Effector memory CD4-positive, alpha-beta T cell (primary cell): ENCODE results near the gene HIBCH.

Experiments used
- DNase-seq, 3 donors: peaks; one replicate each; pipeline ENCODE4 v3.0.0-alpha.2; 2020
- H3K27ac ChIP-seq: 2 replicates; pipeline ENCODE4 v1.7.0; 2013; ENCODE audit warnings: mild to moderate bottlenecking, low read length, moderate library complexity; ENCODE audit not compliant: insufficient read depth, poor library complexity, severe bottlenecking
- H3K27me3 ChIP-seq: replicated peaks from 2 replicates; pipeline ENCODE4 v1.7.0; 2013; ENCODE audit warnings: mild to moderate bottlenecking, low read length; ENCODE audit not compliant: insufficient read depth, control insufficient read depth, poor library complexity, severe bottlenecking
- H3K36me3 ChIP-seq: 2 replicates; pipeline ENCODE4 v1.7.0; 2013; ENCODE audit warnings: mild to moderate bottlenecking, low read length, moderate library complexity; ENCODE audit not compliant: control insufficient read depth, insufficient read depth
- H3K4me1 ChIP-seq: 2 replicates; pipeline ENCODE4 v1.7.0; 2013; ENCODE audit warnings: low read length, mild to moderate bottlenecking; ENCODE audit not compliant: control insufficient read depth, insufficient read depth, poor library complexity, severe bottlenecking
- H3K4me3 ChIP-seq: 2 replicates; pipeline ENCODE4 v1.7.0; 2013; ENCODE audit warnings: low read length, low read depth, mild to moderate bottlenecking; ENCODE audit not compliant: insufficient read depth, poor library complexity, severe bottlenecking
- H3K9me3 ChIP-seq: 2 replicates; pipeline ENCODE4 v1.7.0; 2013; ENCODE audit warnings: mild to moderate bottlenecking, low read length, moderate library complexity; ENCODE audit not compliant: control insufficient read depth

Gene HIBCH

GRCh38 chr2:190217616-190218015 lies 102.0 kb downstream of the HIBCH start:
- no peak overlapping the region for H3K27ac ChIP-seq
- no peak for DNase-seq
- H3K36me3 ChIP-seq = peaks cover 9% of the 10 kb centered on the region
- no peak overlapping the region for H3K4me3 ChIP-seq
- H3K4me1 ChIP-seq = no peaks in the 10 kb centered on the region
- no peaks in the 10 kb centered on the region for H3K9me3 ChIP-seq
- no peaks in the 10 kb centered on the region for H3K27me3 ChIP-seq

DNA sequence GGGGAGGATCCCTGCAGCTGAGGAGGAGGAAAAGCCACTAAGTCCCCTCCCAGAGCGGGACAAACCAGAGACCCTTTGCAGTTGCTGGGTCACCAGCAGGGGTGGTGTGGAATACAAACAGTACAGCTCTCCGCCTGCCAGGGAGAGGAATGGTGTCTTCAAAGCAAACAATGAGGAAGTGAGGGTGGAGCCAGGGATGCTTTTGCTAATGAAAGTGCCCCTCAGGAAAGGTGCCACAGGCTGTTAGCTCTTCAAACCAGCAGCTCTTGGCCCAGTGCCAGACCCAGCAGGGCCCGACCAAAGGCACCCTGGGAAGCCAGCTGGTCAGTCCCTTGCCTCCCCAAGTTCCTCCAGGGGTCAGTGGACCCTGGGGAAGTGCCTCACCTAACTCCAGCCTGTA lies 102.8 kb downstream of the HIBCH start:
- H3K4me3 ChIP-seq = no peak overlapping the region
- H3K36me3 ChIP-seq = peaks cover 9% of the 10 kb centered on the region
- DNase-seq = no peak
- H3K27ac ChIP-seq = no peak overlapping the region
- H3K4me1 ChIP-seq = no peaks in the 10 kb centered on the region
- no peaks in the 10 kb centered on the region for H3K9me3 ChIP-seq
- no peaks in the 10 kb centered on the region for H3K27me3 ChIP-seq

DNA sequence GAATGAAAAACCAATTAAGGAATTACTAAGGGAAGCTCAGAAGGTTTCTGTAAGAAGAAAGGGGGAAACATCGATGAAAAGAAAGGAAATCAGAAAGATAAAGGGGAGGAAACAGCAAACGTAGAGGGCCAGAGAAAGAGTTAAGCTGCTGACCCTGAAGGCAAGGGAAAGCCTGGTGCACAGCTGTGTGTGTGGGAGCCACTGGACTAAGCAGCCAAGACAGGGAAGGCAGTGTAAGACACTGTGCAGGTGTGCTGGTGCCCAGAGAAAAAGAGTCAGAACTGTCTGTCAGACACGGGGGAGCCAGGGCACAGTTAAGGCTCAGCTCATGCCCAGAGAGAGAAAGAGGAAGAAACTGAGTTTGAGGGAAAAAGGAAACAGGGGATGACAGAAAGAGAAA lies 104.0 kb downstream of the HIBCH start:
- H3K9me3 ChIP-seq = no peaks in the 10 kb centered on the region
- no peak for DNase-seq
- H3K27me3 ChIP-seq = no peaks in the 10 kb centered on the region
- peaks cover 9% of the 10 kb centered on the region for H3K36me3 ChIP-seq
- no peak overlapping the region for H3K4me3 ChIP-seq
- no peaks in the 10 kb centered on the region for H3K4me1 ChIP-seq
- H3K27ac ChIP-seq = no peak overlapping the region

GRCh38 chr2:190214426-190215194 lies 105.0 kb downstream of the HIBCH start:
- Histone ChIP-seq H3K4me1 (no peaks in the 10 kb centered on the region), H3K4me3 (no peak overlapping the region), H3K9me3 (no peaks in the 10 kb centered on the region), H3K27ac (no peak overlapping the region), H3K27me3 (no peaks in the 10 kb centered on the region), H3K36me3 (peaks cover 6% of the 10 kb centered on the region)
- DNase-seq = no peak

DNA sequence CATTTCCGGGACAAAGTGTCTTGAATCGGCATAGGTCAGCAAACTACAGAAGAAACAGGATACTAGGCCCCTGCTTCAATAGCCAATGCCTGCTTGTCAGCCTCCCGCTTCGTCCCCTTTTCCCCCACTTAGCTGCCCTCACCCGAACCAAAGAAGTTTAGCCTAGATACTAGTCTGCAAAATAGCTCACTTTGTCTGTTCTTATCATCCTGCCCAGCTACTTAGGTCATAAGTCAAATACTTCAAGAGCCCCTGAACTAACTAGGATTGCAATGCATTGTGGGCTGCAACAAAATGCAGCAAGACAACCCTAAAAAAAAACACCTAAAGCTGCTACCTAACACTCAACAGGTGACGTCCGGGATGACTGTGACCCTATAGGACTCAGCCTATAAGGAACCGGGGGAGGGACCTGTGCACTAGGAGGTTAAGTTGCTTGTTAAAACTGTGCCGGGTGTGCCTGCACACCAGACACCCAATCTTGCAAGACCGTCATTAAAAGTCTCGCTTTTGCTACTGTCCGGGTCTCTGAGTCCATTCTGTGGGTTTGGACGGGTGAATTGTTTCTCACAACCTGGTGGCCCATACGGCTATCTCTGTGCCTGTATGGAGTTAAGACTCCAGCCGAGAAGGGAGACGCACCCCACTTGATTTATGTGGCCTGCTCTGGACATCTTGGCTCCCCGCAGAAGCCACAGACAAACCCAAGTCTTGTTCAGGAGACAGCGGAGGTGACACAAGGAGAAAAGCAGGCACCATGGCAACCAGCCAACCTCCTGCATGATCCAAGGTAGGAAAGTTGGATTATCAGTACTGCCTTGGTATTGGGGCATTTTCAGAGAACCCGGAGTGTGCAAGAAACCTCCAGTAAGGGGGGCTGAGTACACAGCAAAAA lies 105.9 kb downstream of the HIBCH start:
- no peak for DNase-seq
- Histone ChIP-seq H3K27ac (no peak overlapping the region), H3K36me3 (peaks cover 4% of the 10 kb centered on the region)

DNA sequence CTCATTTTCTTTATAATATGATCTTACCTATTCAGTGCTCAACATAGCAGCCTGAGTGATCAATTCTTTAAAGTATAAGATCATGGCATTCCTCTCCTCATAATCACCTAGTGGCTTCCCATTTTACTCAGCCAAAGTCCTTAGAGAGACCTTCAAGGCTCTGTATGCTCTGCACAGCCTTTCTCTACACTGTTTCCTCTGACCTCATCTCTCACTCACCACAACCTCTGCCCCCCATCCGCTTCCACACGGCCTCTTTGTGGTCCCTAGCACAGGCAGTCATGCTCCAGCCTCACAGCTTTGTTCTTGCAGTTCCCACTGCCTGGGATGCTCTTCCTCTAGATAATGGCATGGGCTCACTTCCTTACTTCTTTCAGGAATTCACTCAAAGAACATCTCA lies 109.2 kb downstream of the HIBCH start:
- no peaks in the 10 kb centered on the region for H3K9me3 ChIP-seq
- no peaks in the 10 kb centered on the region for H3K4me1 ChIP-seq
- no peak for DNase-seq
- no peaks in the 10 kb centered on the region for H3K27me3 ChIP-seq
- no peak overlapping the region for H3K4me3 ChIP-seq
- no peak overlapping the region for H3K27ac ChIP-seq
- peaks cover 4% of the 10 kb centered on the region for H3K36me3 ChIP-seq

More for the DNA sequence above, 105.9 kb downstream of the HIBCH start:
- H3K4me1 ChIP-seq = no peaks in the 10 kb centered on the region
- H3K27me3 ChIP-seq = no peaks in the 10 kb centered on the region
- no peak overlapping the region for H3K4me3 ChIP-seq
- no peaks in the 10 kb centered on the region for H3K9me3 ChIP-seq

DNA sequence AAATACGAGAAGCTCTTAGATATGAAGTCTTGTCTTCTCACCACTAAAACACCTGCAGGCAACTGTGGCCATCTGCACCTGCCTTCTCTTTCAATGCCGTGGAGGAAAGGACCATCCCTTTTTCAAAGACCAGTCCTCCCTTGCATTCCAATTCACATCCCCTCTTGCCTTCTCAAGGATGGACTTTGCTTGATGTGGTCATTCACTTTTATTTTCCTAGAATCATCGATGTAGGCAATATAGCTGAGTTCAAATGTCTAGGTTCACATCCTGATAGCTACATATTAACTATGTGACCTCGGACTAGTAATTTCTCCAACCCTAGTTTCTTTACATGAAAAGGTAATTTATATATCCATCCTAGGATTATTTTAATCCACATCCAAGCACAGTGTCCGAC lies 110.1 kb downstream of the HIBCH start:
- H3K4me1 ChIP-seq = no peaks in the 10 kb centered on the region
- H3K27ac ChIP-seq = no peak overlapping the region
- no peaks in the 10 kb centered on the region for H3K27me3 ChIP-seq
- peaks cover 4% of the 10 kb centered on the region for H3K36me3 ChIP-seq
- no peak for DNase-seq
- no peak overlapping the region for H3K4me3 ChIP-seq
- H3K9me3 ChIP-seq = no peaks in the 10 kb centered on the region

DNA sequence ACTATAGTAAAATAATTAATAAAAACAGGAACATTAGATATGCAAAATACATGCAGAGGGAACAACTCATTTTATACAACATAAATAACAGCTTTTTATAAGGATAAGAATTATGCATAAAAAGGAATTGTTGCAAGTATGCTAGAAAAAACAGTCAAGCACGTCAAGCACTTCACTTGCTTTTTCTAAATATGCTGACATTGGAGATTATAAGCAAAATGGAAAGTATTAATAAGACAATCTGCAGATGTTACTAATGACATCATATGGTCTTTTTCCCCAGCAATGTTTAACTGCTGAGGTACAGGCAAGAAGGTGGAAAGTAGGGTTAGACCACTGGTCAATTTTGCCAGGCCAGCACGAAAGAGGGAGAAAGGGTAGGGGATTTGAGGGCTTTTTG lies 111.7 kb downstream of the HIBCH start:
- Histone ChIP-seq H3K27me3 (no peaks in the 10 kb centered on the region), H3K36me3 (no peaks in the 10 kb centered on the region), H3K4me3 (no peak overlapping the region), H3K4me1 (no peaks in the 10 kb centered on the region), H3K9me3 (no peaks in the 10 kb centered on the region), H3K27ac (no peak overlapping the region)
- DNase-seq = no peak

- Histone ChIP-seq H3K4me1 (no peaks in the 10 kb centered on the region), H3K27me3 (no peaks in the 10 kb centered on the region), H3K4me3 (no peak overlapping the region), H3K36me3 (no peaks in the 10 kb centered on the region), H3K9me3 (no peaks in the 10 kb centered on the region), H3K27ac (no peak overlapping the region)
- no peak for DNase-seq
Observed at GRCh38 chr2:190205657-190206056, 114.0 kb downstream of the HIBCH start.

DNA sequence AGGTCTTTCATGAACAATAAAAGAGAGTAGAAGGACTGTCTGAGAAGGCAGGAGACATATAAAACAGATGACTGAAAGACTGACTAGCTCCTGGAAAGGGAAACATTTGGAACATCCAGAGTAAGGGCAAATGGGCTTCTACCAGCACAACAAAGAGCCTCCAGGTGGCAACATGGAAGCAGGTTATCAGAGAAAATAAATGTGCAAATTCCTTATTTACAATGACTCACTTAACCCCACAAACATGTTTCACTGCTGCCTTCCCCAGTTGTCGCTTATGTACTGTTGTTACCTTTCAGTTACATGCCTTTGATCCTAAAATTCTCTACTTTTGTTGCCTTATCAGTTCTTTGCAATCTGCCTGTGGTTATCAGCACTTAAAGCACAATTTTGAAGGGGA lies 117.0 kb downstream of the HIBCH start:
- no peaks in the 10 kb centered on the region for H3K4me1 ChIP-seq
- no peaks in the 10 kb centered on the region for H3K36me3 ChIP-seq
- H3K4me3 ChIP-seq = no peak overlapping the region
- no peak for DNase-seq
- H3K27me3 ChIP-seq = no peaks in the 10 kb centered on the region
- H3K9me3 ChIP-seq = no peaks in the 10 kb centered on the region
- H3K27ac ChIP-seq = no peak overlapping the region
